Effector memory CD8-positive, alpha-beta T cell (primary cell): ENCODE data around the gene MAGED4B.
"Not testable (repeated sequence)": the region's sequence is repeated elsewhere in the genome, so short reads cannot be mapped to it uniquely, and the experiment has no call there.

Experiments
- ATAC-seq: fragments of 150-1000 bp; cut with Tn5 transposase; replicated peaks from 2 replicates; pipeline ENCODE4 v1.10.0; 2021; ENCODE audit warnings: mild to moderate bottlenecking, moderate library complexity
- DNase-seq, 3 experiments: peaks; one replicate each; pipeline ENCODE4 v3.0.0; 2021
- H3K27ac Mint-ChIP-seq, 2 donors: one replicate each; pipeline ENCODE4 v1.8.0; 2022; ENCODE audit warnings: mild to moderate bottlenecking in 2 of 2, mixed read lengths in 2 of 2, moderate library complexity in 2 of 2
- H3K27me3 Mint-ChIP-seq, 2 donors: one replicate each; pipeline ENCODE4 v1.8.0; 2022; ENCODE audit warnings: mixed read lengths in 2 of 2
- H3K36me3 Mint-ChIP-seq: one replicate; pipeline ENCODE4 v1.8.0; 2022; ENCODE audit warnings: mild to moderate bottlenecking, moderate library complexity, mixed read lengths; ENCODE audit not compliant: insufficient read depth
- H3K4me1 Mint-ChIP-seq, 2 donors: one replicate each; pipeline ENCODE4 v1.8.0; 2022; ENCODE audit warnings: low read depth in 2 of 2, mixed read lengths in 2 of 2
- H3K4me3 Mint-ChIP-seq, 2 donors: one replicate each; pipeline ENCODE4 v1.8.0; 2022; ENCODE audit warnings: mild to moderate bottlenecking in 2 of 2, mixed read lengths in 2 of 2, moderate library complexity in 2 of 2
- H3K9me3 Mint-ChIP-seq, 2 donors: one replicate each; pipeline ENCODE4 v1.8.0; 2022; ENCODE audit warnings: mixed read lengths in 2 of 2
- total RNA-seq, 9 experiments: gene quantifications; one replicate each; lab custom pipeline; 2026; lab: John Stamatoyannopoulos, UW

The MAGED4B gene, protein sequence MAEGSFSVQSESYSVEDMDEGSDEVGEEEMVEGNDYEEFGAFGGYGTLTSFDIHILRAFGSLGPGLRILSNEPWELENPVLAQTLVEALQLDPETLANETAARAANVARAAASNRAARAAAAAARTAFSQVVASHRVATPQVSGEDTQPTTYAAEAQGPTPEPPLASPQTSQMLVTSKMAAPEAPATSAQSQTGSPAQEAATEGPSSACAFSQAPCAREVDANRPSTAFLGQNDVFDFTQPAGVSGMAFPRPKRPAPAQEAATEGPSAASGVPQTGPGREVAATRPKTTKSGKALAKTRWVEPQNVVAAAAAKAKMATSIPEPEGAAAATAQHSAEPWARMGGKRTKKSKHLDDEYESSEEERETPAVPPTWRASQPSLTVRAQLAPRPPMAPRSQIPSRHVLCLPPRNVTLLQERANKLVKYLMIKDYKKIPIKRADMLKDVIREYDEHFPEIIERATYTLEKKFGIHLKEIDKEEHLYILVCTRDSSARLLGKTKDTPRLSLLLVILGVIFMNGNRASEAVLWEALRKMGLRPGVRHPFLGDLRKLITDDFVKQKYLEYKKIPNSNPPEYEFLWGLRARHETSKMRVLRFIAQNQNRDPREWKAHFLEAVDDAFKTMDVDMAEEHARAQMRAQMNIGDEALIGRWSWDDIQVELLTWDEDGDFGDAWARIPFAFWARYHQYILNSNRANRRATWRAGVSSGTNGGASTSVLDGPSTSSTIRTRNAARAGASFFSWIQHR
- total RNA-seq: 0 to 0.18 (median 0) reads per million in 9 experiments

DNA sequence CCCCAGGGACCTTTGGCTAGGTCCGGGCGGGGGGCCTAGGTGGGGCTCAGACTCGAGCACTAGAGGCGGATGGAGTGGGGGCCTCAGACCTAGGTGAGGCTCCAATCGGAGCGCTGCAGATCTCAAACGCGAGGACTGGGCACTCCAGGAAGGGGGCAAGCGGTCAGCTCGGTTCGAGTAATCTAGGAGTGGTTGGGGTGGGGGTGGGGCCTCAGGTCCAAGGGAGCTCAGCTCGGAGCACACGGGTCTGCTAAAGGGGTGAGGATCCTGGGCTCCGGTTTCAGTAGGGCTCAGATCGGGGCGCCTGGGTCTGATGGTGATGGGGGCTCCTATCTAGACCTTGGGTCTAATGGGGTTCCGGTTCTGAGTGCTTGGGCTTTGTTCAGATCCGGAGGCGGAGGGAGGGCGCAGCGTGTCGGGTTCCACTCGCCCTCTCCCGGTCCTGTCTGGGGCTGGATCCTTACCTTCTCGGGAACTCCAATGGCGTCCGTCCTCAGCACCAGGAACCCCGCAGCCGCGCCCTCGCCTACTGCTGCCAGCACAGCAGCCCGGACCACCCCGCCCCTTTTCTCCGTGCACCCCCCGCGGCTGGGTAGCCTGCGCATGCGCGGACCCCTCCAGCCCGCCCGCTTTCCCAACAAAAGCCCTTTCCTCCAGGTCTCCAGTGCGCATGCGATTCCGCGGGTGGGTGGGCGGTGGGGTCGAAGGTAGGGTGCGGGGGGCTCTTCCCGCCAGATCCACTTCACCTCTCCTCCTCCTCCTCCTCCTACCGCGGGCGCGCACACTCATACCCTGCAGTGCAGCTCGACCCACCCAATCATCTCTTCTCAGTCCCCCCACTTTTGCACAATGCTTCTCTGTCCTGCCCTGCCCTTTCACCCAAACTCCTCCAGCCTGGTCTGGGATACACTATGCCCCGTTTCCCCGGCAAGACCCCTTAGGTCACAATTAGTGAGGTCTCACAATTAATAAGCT is at the start of gene MAGED4B:
Gene MAGED4B, minus strand, starts transcription at position 518 of the 975 bp plus-strand sequence. CDS start 1,011 bp downstream, outside the sequence.
- not testable (repeated sequence) for H3K4me1 Mint-ChIP-seq, H3K27ac Mint-ChIP-seq, H3K9me3 Mint-ChIP-seq, H3K27me3 Mint-ChIP-seq, ATAC-seq, H3K36me3 Mint-ChIP-seq, DNase-seq, H3K4me3 Mint-ChIP-seq

DNA sequence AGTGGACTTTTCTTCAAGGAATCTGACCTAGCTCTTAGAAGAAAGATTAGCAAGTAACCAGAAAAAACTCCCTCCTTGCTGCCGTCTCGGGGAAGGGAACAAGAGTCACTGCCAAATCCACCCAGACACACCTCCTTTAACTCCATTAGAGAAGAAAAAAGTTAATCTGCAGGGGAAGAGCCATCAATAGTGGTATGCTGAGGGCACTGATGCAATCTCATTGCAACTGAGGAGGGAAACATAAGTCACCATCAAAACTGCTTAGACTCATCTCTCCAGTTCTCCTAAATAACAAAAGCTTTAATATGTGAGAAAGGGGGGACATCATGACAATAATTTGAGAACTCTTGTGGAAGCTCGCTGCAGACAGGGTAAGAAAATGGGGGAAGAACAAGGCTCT is 49.3 kb upstream of the MAGED4B start:
- DNase-seq: no peak
- ATAC-seq: no peak
- H3K4me1 Mint-ChIP-seq: no peaks in the 10 kb centered on the region

DNA sequence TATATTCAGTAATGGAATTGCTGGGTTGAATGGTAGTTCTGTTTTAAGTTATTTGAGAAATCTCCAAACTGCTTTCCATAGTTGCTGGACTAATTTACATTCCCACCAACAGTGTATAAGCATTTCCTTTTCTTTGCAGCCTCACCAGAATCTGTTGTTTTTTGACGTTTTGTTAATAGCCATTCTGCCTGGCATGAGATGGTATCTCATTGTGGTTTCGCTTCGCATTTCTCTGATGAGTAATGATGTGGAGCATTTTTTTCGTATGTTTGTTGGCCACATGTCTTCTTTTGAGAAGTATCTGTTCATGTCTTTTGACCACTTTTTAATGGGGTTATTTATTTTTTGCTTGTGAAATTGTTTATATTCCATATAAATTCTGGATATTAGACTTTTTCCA is 13.6 kb upstream of the MAGED4B start:
- no peaks in the 10 kb centered on the region for H3K9me3 Mint-ChIP-seq

More for the DNA sequence above, 49.3 kb upstream of the MAGED4B start:
- Mint-ChIP-seq H3K9me3 (no peaks in the 10 kb centered on the region), H3K27ac (no peak overlapping the region), H3K27me3 (peaks cover 17 to 21% of the 10 kb centered on the region in 2 donors), H3K36me3 (no peaks in the 10 kb centered on the region), H3K4me3 (no peak overlapping the region)

DNA sequence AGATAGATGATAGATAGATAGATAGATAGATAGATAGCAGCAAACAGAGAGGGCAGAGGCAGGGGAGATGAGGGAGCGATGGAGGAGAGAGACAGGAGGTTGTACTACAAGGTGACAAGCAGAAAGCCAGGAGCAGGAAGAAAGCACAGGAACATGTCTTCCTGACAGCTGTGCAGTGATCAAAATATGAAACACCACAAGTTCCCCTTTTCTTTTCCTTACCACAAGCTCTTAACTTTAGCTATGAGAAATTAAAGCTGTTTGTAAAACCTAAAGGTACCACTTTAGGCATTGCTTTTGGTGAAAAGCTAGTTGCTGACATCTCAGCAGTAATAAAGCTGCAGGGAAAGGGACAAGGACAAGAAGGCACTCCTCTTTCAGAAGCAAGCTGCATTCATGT is 9.1 kb upstream of the MAGED4B start:
- Mint-ChIP-seq H3K27ac (no peak overlapping the region), H3K27me3 (peaks cover 0 to 11% of the 10 kb centered on the region in 2 donors), H3K36me3 (no peaks in the 10 kb centered on the region), H3K9me3 (no peaks in the 10 kb centered on the region), H3K4me3 (no peak overlapping the region), H3K4me1 (no peaks in the 10 kb centered on the region)
- ATAC-seq: no peak
- no peak for DNase-seq

More for the DNA sequence above, 13.6 kb upstream of the MAGED4B start:
- no peak overlapping the region for H3K4me3 Mint-ChIP-seq
- no peak for ATAC-seq
- DNase-seq: no peak
- peaks cover 0 to 15% of the 10 kb centered on the region in 2 donors for H3K27me3 Mint-ChIP-seq
- no peaks in the 10 kb centered on the region for H3K4me1 Mint-ChIP-seq
- H3K36me3 Mint-ChIP-seq: no peaks in the 10 kb centered on the region
- no peak overlapping the region for H3K27ac Mint-ChIP-seq

DNA sequence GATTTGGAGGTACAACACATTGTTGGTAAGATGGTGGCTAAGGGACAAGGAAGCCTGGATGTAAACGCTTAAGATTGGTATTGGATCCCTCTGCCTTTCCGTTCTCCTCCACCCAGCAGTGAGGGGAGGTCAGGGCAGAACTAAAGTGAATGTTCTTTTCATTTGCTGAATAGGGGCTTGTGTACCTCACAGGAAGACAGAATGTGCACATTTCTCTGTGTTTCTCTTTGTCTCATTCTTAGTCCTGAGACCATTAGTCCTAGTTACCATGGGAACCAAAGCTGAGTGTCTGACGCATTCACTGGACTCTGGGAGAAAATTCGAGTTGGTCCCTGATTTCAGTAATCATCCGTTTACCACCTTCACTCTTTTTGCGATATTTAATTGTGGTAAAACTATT is 26.7 kb downstream of the MAGED4B start:
- ATAC-seq, DNase-seq, H3K4me1 Mint-ChIP-seq, H3K27me3 Mint-ChIP-seq, H3K36me3 Mint-ChIP-seq, H3K27ac Mint-ChIP-seq, H3K4me3 Mint-ChIP-seq, H3K9me3 Mint-ChIP-seq: not testable (repeated sequence)

DNA sequence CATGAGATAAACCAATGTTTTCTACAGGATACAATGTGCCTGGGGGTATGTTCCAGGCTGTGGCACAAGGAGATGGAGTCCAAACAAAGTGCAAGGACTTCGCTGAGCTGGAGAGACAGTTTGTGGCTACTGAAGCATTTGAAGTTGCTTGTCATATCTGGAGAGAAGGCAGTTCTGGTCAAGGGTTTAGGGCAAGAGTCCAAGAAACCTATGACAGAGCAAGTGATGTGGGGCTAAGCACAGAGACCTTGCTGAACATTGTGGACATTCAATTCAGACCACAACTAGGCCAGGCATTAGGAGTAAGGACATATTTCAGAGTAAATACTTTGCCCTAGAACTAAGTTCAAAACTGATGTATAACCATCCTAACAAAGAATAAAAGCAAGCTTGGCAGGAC is 34.8 kb downstream of the MAGED4B start:
- H3K4me3 Mint-ChIP-seq: no peak overlapping the region
- H3K4me1 Mint-ChIP-seq: no peaks in the 10 kb centered on the region
- peaks cover 18 to 21% of the 10 kb centered on the region in 2 donors for H3K27me3 Mint-ChIP-seq
- no peak for DNase-seq
- H3K36me3 Mint-ChIP-seq: peaks cover 3% of the 10 kb centered on the region
- no peak for ATAC-seq
- no peaks in the 10 kb centered on the region for H3K9me3 Mint-ChIP-seq
- no peak overlapping the region for H3K27ac Mint-ChIP-seq

DNA sequence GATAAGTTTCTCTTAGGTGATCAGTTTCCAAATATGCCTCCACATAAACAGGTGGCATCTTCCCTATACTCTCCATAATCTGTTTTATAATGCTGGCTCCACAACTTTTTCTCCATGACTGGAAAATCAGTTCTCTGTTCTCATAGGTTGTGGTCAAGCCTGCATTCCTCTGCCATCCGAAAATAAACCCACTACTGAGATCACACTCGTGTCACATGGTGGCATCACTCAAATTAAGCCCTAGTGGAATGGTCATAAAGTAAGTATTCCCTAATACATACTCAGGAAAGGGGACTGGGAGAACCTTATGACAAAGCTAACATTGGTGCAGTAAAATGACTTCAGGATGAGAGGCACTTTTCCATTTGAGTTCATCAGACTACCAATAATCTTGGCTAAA is 37.6 kb downstream of the MAGED4B start:
- H3K27ac Mint-ChIP-seq: no peak overlapping the region
- ATAC-seq: no peak
- H3K9me3 Mint-ChIP-seq: no peaks in the 10 kb centered on the region
- no peaks in the 10 kb centered on the region for H3K36me3 Mint-ChIP-seq
- H3K4me1 Mint-ChIP-seq: no peaks in the 10 kb centered on the region
- H3K27me3 Mint-ChIP-seq: peaks cover 30 to 32% of the 10 kb centered on the region in 2 donors
- no peak for DNase-seq
- no peak overlapping the region for H3K4me3 Mint-ChIP-seq

DNA sequence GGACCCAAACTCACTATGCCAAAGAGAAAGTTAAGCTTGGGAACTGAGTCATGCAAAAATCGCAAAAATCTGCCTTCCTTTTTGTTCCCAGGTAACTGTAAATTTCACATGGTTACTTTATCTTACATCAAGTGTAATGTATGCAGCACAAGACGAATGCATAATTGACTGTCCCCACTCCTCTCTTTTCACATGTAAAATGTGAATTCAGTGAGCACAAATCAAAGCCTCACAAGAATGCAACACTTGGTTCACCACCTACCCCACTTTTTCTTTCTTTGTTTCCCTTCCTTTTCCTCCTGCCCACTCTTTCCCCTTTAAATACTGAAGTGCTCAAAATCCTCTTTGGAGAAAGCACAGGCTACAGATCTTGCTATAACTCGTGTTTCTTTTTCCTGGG is 53.2 kb downstream of the MAGED4B start:
- Mint-ChIP-seq H3K4me1 (no peaks in the 10 kb centered on the region), H3K4me3 (no peak overlapping the region), H3K27me3 (peaks cover 10 to 14% of the 10 kb centered on the region in 2 donors), H3K27ac (no peak overlapping the region), H3K36me3 (no peaks in the 10 kb centered on the region), H3K9me3 (no peaks in the 10 kb centered on the region)
- ATAC-seq (no peak), DNase-seq (no peak)
